Kidney (tissue), 14 donors: Measurements from ENCODE around the gene RAD51B. TPM values are rescaled to one million over a fixed set of nuclear protein-coding genes. Genes with fewer than 3 reads are reported as not detected.

Experiments
- DNase-seq, 5 donors: peaks; one replicate each; pipeline ENCODE4 v3.0.0-alpha.2; 2013 to 2020
- FAIRE-seq: peaks from 2 replicates; lab custom pipeline; 2012; peaks lifted over from hg19 to GRCh38; lab: Jason Lieb, UNC
- H3K27ac ChIP-seq, 2 donors: one replicate each; pipeline ENCODE4 v1.7.0; 2013; ENCODE audit warnings: low read depth in 2 of 2, low read length in 2 of 2, inconsistent platforms in 1 of 2
- H3K27me3 ChIP-seq: one replicate; pipeline ENCODE4 v1.7.1; 2013; ENCODE audit warnings: low read length, inconsistent platforms; ENCODE audit not compliant: control insufficient read depth, insufficient read depth
- H3K36me3 ChIP-seq, 3 donors: one replicate each; pipeline versions ENCODE4 v1.7.0 to v1.7.1; 2013; ENCODE audit warnings: low read length in 3 of 3, control low read depth in 1 of 3, inconsistent platforms in 1 of 3; ENCODE audit not compliant: insufficient read depth in 3 of 3, control insufficient read depth in 2 of 3
- H3K4me1 ChIP-seq, 3 donors: one replicate each; pipeline versions ENCODE4 v1.7.0 to v1.7.1; 2013; ENCODE audit warnings: low read length in 3 of 3, inconsistent platforms in 1 of 3, low read depth in 1 of 3; ENCODE audit not compliant: control insufficient read depth in 2 of 3, insufficient read depth in 2 of 3
- H3K4me3 ChIP-seq, 3 donors: one replicate each; pipeline versions ENCODE4 v1.7.0 to v1.8.1; 2013; ENCODE audit warnings: low read length in 3 of 3, control low read depth in 1 of 3, inconsistent platforms in 1 of 3
- H3K9ac ChIP-seq, 3 donors: one replicate each; pipeline versions ENCODE4 v1.7.0 to v1.7.1; 2013; ENCODE audit warnings: low read length in 3 of 3, control low read depth in 1 of 3, inconsistent platforms in 1 of 3
- H3K9me3 ChIP-seq, 3 donors: one replicate each; pipeline versions ENCODE4 v1.7.0 to v1.7.1; 2013; ENCODE audit warnings: low read length in 3 of 3, control low read depth in 1 of 3, inconsistent platforms in 1 of 3; ENCODE audit not compliant: control insufficient read depth in 2 of 3, insufficient read depth in 1 of 3
- CTCF ChIP-seq: IDR thresholded peaks from 3 replicates; pipeline ENCODE4 v1.5.1; 2012; ENCODE audit warnings: mild to moderate bottlenecking, moderate library complexity, borderline replicate concordance; ENCODE audit not compliant: insufficient read depth; ENCODE audit errors: extremely low read depth
- intact Hi-C: fragments of 100-400 bp; cut with DNase I; formaldehyde crosslinking; loops from one replicate; pipeline ENCODE4 v1.11.1; 2022
- polyA plus RNA-seq: library from polyadenylated mRNA; stranded (reverse); fragments of 350-450 nt; fragmentation: Illumina TruSeq; extraction: RNeasy Lipid Tissue Mini Kit (QIAGEN cat#74804); gene quantifications from one replicate; pipeline ENCODE4 v1.2.3, GENCODE V29; 2014; ENCODE audit warnings: low read depth, low replicate concordance; ENCODE audit not compliant: insufficient read depth
- total RNA-seq: library from RNA; stranded (reverse); fragmentation: NEBNext Ultra II Directional; extraction: Animal tissue kit (Norgen Biotek cat#: 25700); gene quantifications from one replicate; pipeline ENCODE4 v1.2.1, GENCODE V29; 2021
- donor health status: control.
- donor health status: control.
- donor health status: control.
- donor health status: control.
- donor health status: control.
- donor health status: DM: yes; HTN: yes; CAD: no.
- donor health status: Normal renal cell carcinoma (clear cell type).

Gene RAD51B
- total and polyA plus RNA-seq, 2 donors from 2014 or later = 6.9 to 18.0 TPM

- DNase-seq = no peak
- no peak overlapping the region for H3K4me3 ChIP-seq
- H3K27me3 ChIP-seq = no peaks in the 10 kb centered on the region
- no peak overlapping the region for H3K9ac ChIP-seq
- H3K27ac ChIP-seq = no peak overlapping the region
- H3K4me1 ChIP-seq = peaks cover 3 to 10% (median 4%) of the 10 kb centered on the region in 3 donors
- TF ChIP-seq CTCF = no peak
- H3K36me3 ChIP-seq = no peaks in the 10 kb centered on the region
- no peak for FAIRE-seq
- no peaks in the 10 kb centered on the region for H3K9me3 ChIP-seq
- intact Hi-C loops = no loop called here
These were observed 221.2 kb downstream of the RAD51B start for GRCh38 chr14:68040633-68041369.

- no peak for FAIRE-seq
- intact Hi-C loops = no loop called here
- peak in 2 of 5 donors; percentile 20 to 27 for DNase-seq
- no peak overlapping the region for H3K4me3 ChIP-seq
- H3K9me3 ChIP-seq = no peaks in the 10 kb centered on the region
- H3K4me1 ChIP-seq = peaks cover 3 to 10% (median 4%) of the 10 kb centered on the region in 3 donors
- H3K27ac ChIP-seq = no peak overlapping the region
- TF ChIP-seq CTCF = no peak
- no peak overlapping the region for H3K9ac ChIP-seq
- H3K36me3 ChIP-seq = no peaks in the 10 kb centered on the region
- no peaks in the 10 kb centered on the region for H3K27me3 ChIP-seq
These were observed 222.3 kb downstream of the RAD51B start for GRCh38 chr14:68041876-68042354.

GRCh38 chr14:68042586-68043210 lies 223.1 kb downstream of the RAD51B start:
- FAIRE-seq (no peak), DNase-seq (peak in 3 of 5 donors; percentile 46 to 76 (median 75))
- Histone ChIP-seq H3K9me3 (no peaks in the 10 kb centered on the region), H3K4me1 (peaks cover 3 to 10% (median 4%) of the 10 kb centered on the region in 3 donors), H3K36me3 (no peaks in the 10 kb centered on the region), H3K4me3 (no peak overlapping the region), H3K27ac (no peak overlapping the region), H3K27me3 (no peaks in the 10 kb centered on the region), H3K9ac (no peak overlapping the region)
- TF ChIP-seq CTCF = no peak
- intact Hi-C loops = no loop called here
